ENCODE data around the gene LRRC8D. TPM values are rescaled to one million over a fixed set of nuclear protein-coding genes. Genes with fewer than 3 reads are reported as not detected.

Gene LRRC8D
- polyA plus RNA-seq, 3 donors = 28.0 to 43.8 (median 42.9) TPM

DNA sequence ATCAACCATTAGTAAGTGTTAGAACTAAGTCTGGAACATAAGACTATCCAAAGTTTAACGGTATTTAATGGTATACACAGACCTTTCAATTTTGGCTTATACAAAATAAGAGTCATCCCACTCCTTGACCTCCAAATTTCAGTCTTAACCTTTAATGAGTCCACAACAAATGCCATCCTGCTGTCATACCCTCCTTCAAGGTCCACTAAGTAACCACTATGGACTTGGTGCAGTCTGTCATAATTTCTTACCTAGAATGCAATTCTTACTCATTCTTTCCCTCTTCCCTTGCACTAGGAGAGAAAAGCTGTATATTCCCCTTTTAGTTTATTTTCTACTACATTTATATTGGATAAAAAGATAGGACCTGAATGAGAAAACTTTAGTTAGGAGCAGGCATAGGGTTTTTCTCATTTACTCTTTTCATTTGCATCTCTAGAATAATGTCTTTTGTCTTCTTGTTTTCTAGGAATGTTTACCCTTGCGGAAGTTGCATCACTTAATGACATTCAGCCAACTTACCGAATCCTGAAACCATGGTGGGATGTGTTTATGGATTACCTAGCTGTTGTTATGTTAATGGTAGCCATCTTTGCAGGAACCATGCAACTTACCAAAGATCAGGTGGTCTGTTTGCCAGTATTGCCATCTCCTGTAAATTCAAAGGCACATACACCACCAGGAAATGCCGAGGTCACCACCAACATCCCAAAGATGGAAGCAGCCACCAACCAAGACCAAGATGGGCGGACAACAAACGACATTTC, 111.9 kb downstream of the LRRC8D start:
- no peak overlapping the region for H3K4me2 ChIP-seq (replicated peaks; ENCODE audit: extremely low read depth, low read length, poor library complexity, severe bottlenecking)
- no peak overlapping the region for H3K4me3 ChIP-seq (replicated peaks in 1 of 3; ENCODE audit: low read depth in 2 of 3, low read length in 3 of 3)
- no peaks in the 10 kb centered on the region for H3K27me3 Mint-ChIP-seq (ENCODE audit: low read depth in 3 of 3)
- no peak overlapping the region for H3K9ac ChIP-seq (ENCODE audit: insufficient read depth, low read length, poor library complexity, severe bottlenecking)
- H3K36me3 Mint-ChIP-seq = peaks cover 62 to 72% of the 10 kb centered on the region in 2 donors
- DNase-seq = no peak
- H3K27ac Mint-ChIP-seq = peak overlapping the region in 2 of 7 donors; percentile 51 to 64
- no peak overlapping the region for H2AFZ ChIP-seq (ENCODE audit: insufficient read depth, low read depth, low read length, poor library complexity, severe bottlenecking)
- H3K4me3 Mint-ChIP-seq = no peak overlapping the region
- H3K36me3 ChIP-seq (replicated peaks in 1 of 2; ENCODE audit: control insufficient read depth in 1 of 2, insufficient read depth in 2 of 2, low read length in 2 of 2) = peaks cover 54 to 94% of the 10 kb centered on the region in 2 donors
- no peaks in the 10 kb centered on the region for H3K27me3 ChIP-seq (ENCODE audit: control insufficient read depth in 2 of 2, insufficient read depth in 2 of 2, low read length in 2 of 2)
- TF ChIP-seq, protein P1, sequence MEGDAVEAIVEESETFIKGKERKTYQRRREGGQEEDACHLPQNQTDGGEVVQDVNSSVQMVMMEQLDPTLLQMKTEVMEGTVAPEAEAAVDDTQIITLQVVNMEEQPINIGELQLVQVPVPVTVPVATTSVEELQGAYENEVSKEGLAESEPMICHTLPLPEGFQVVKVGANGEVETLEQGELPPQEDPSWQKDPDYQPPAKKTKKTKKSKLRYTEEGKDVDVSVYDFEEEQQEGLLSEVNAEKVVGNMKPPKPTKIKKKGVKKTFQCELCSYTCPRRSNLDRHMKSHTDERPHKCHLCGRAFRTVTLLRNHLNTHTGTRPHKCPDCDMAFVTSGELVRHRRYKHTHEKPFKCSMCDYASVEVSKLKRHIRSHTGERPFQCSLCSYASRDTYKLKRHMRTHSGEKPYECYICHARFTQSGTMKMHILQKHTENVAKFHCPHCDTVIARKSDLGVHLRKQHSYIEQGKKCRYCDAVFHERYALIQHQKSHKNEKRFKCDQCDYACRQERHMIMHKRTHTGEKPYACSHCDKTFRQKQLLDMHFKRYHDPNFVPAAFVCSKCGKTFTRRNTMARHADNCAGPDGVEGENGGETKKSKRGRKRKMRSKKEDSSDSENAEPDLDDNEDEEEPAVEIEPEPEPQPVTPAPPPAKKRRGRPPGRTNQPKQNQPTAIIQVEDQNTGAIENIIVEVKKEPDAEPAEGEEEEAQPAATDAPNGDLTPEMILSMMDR (IDR thresholded peaks at IDR 0.05) = no peak
- H3K4me1 Mint-ChIP-seq = peaks cover 10% of the 10 kb centered on the region
- WGBS (ENCODE audit: insufficient coverage) = 100% methylated on average over 1 of the region's 6 CpGs
- H3K9me3 Mint-ChIP-seq = no peaks in the 10 kb centered on the region
- peaks cover 56% of the 10 kb centered on the region for H3K79me2 ChIP-seq (ENCODE audit: insufficient read depth, low read length)
- H3K9me3 ChIP-seq (replicated peaks in 1 of 2; ENCODE audit: control insufficient read depth in 1 of 2, insufficient read depth in 1 of 2, low read length in 2 of 2) = no peaks in the 10 kb centered on the region
- intact Hi-C loops (cut with micrococcal nuclease) = no loop called here
- peak overlapping the region in 1 of 2 donors; percentile 17 for H3K27ac ChIP-seq (ENCODE audit: low read depth in 1 of 2, low read length in 2 of 2)
- peaks cover 75% of the 10 kb centered on the region for H4K20me1 ChIP-seq (ENCODE audit: insufficient read depth, low read length)
- no peaks in the 10 kb centered on the region for H3K4me1 ChIP-seq (ENCODE audit: control insufficient read depth in 1 of 2, insufficient read depth in 2 of 2, low read length in 2 of 2)

DNA sequence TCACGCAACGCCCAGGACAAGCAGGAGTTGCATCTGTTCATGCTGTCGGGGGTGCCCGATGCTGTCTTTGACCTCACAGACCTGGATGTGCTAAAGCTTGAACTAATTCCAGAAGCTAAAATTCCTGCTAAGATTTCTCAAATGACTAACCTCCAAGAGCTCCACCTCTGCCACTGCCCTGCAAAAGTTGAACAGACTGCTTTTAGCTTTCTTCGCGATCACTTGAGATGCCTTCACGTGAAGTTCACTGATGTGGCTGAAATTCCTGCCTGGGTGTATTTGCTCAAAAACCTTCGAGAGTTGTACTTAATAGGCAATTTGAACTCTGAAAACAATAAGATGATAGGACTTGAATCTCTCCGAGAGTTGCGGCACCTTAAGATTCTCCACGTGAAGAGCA, 113.6 kb downstream of the LRRC8D start:
- intact Hi-C loops (cut with micrococcal nuclease) = no loop called here
- peak overlapping the region in 1 of 2 donors; percentile 18 for H3K27ac ChIP-seq (ENCODE audit: low read depth in 1 of 2, low read length in 2 of 2)
- WGBS (ENCODE audit: insufficient coverage) = 100% methylated on average over 2 of the region's 11 CpGs
- H3K4me2 ChIP-seq (replicated peaks; ENCODE audit: extremely low read depth, low read length, poor library complexity, severe bottlenecking) = no peak overlapping the region
- no peaks in the 10 kb centered on the region for H3K9me3 Mint-ChIP-seq
- TF ChIP-seq, protein P1 (IDR thresholded peaks at IDR 0.05) = no peak
- H3K27me3 Mint-ChIP-seq (ENCODE audit: low read depth in 3 of 3) = no peaks in the 10 kb centered on the region
- DNase-seq = no peak
- peaks cover 0 to 2% of the 10 kb centered on the region in 2 donors for H3K4me1 ChIP-seq (ENCODE audit: control insufficient read depth in 1 of 2, insufficient read depth in 2 of 2, low read length in 2 of 2)
- peaks cover 59% of the 10 kb centered on the region for H4K20me1 ChIP-seq (ENCODE audit: insufficient read depth, low read length)
- H3K27me3 ChIP-seq (ENCODE audit: control insufficient read depth in 2 of 2, insufficient read depth in 2 of 2, low read length in 2 of 2) = no peaks in the 10 kb centered on the region
- no peak overlapping the region for H3K9ac ChIP-seq (ENCODE audit: insufficient read depth, low read length, poor library complexity, severe bottlenecking)
- H3K36me3 ChIP-seq (replicated peaks in 1 of 2; ENCODE audit: control insufficient read depth in 1 of 2, insufficient read depth in 2 of 2, low read length in 2 of 2) = peaks cover 53 to 94% of the 10 kb centered on the region in 2 donors
- H3K79me2 ChIP-seq (ENCODE audit: insufficient read depth, low read length) = peaks cover 40% of the 10 kb centered on the region
- H3K27ac Mint-ChIP-seq = no peak overlapping the region
- no peak overlapping the region for H3K4me3 ChIP-seq (replicated peaks in 1 of 3; ENCODE audit: low read depth in 2 of 3, low read length in 3 of 3)
- no peaks in the 10 kb centered on the region for H3K9me3 ChIP-seq (replicated peaks in 1 of 2; ENCODE audit: control insufficient read depth in 1 of 2, insufficient read depth in 1 of 2, low read length in 2 of 2)
- no peaks in the 10 kb centered on the region for H3K4me1 Mint-ChIP-seq
- H3K36me3 Mint-ChIP-seq = peaks cover 58 to 69% of the 10 kb centered on the region in 2 donors
- H2AFZ ChIP-seq (ENCODE audit: insufficient read depth, low read depth, low read length, poor library complexity, severe bottlenecking) = no peak overlapping the region
- no peak overlapping the region for H3K4me3 Mint-ChIP-seq
